Tibial nerve (tissue), 3 donors: ENCODE results near the gene RPN1.

Source experiments
- CTCF ChIP-seq, 5 experiments: fragments of 200-600 bp in 3 of 5; fragments of 450-650 bp in 2 of 5; sonication (generic) in 3 of 5; IDR thresholded peaks; one replicate each; pipeline ENCODE4 v1.5.1; 2016 to 2019; ENCODE audit warnings: antibody characterized with exemption in 5 of 5, mild to moderate bottlenecking in 3 of 5, moderate library complexity in 2 of 5
- POLR2A ChIP-seq, 2 donors: fragments of 450-650 bp; IDR thresholded peaks; one replicate each; pipeline ENCODE4 v1.6.1; 2017; ENCODE audit warnings: antibody characterized with exemption in 2 of 2, mild to moderate bottlenecking in 2 of 2, moderate library complexity in 2 of 2

GRCh38 chr3:128591738-128592426 lies 58.7 kb downstream of the RPN1 start:
- TF ChIP-seq POLR2A (IDR thresholded peaks at IDR 0.05), result no peak
- TF ChIP-seq CTCF (IDR thresholded peaks at IDR 0.05), result no peak
